HepG2 (cell line): Measurements from ENCODE around the gene BRD2. TPM values are rescaled to one million over a fixed set of nuclear protein-coding genes. Genes with fewer than 3 reads are reported as not detected.

Source experiments
- ATAC-seq: fragments of 200-7000 bp; cut with Tn5 transposase; 3 replicates; pipeline ENCODE4 v1.9.1; 2020; ENCODE audit warnings: mild to moderate bottlenecking, moderate library complexity
- BruUV-seq: library from RNA; stranded (reverse); fragments of 400-500 nt; replicated peaks from 2 replicates; lab custom pipeline; 2021; lab: Mats Ljungman, UMichigan
- CTCF ChIA-PET: fragments of 300-600 bp; formaldehyde crosslinking; extraction: SDS; loops from one replicate; lab custom pipeline; 2021; ENCODE audit warnings: low total read pairs, inconsistent platforms, low intra/inter-chr PET ratio; lab: Yijun Ruan, JAX
- POLR2A ChIA-PET: fragments of 350-600 bp; sonication (Branson Sonifier 250); formaldehyde crosslinking; loops from one replicate; lab custom pipeline; 2020; ENCODE audit warnings: antibody characterized with exemption, inconsistent platforms; lab: Yijun Ruan, JAX
- DNase-seq: peaks from one replicate; pipeline ENCODE4 v3.0.0-alpha.2; 2015; ENCODE audit warnings: low spot score
- FAIRE-seq: peaks from 3 replicates; lab custom pipeline; 2011; peaks lifted over from hg19 to GRCh38; lab: Jason Lieb, UNC
- H2AFZ ChIP-seq: one replicate; pipeline ENCODE4 v1.6.1; 2011; ENCODE audit warnings: low read length, inconsistent platforms
- H3K27ac ChIP-seq: fragments of 300-600 bp; 3 replicates; pipeline ENCODE4 v1.8.0; 2011; ENCODE audit warnings: mixed run types, mild to moderate bottlenecking, mixed read lengths, low read length, inconsistent platforms; ENCODE audit not compliant: insufficient read depth; ENCODE audit errors: extremely low read length
- H3K27me3 ChIP-seq, 2 experiments: fragments of 200-600 bp in 1 of 2; 2 replicates in 1 of 2; 3 replicates in 1 of 2; pipeline versions ENCODE4 v1.6.0 to v1.8.0; 2011; ENCODE audit warnings: low read length in 2 of 2, mild to moderate bottlenecking in 2 of 2, moderate library complexity in 2 of 2, inconsistent platforms in 1 of 2; ENCODE audit not compliant: insufficient read depth in 2 of 2, control insufficient read depth in 1 of 2
- H3K36me3 ChIP-seq, 2 experiments: fragments of 200-600 bp in 1 of 2; replicated peaks in 1 of 2; 2 replicates in 1 of 2; 3 replicates in 1 of 2; pipeline versions ENCODE4 v1.5.1 to v1.8.0; 2011; ENCODE audit warnings: low read length in 2 of 2, inconsistent platforms in 1 of 2; ENCODE audit not compliant: insufficient read depth in 2 of 2, control insufficient read depth in 1 of 2
- H3K4me1 ChIP-seq: 2 replicates; pipeline ENCODE4 v1.5.1; 2012; ENCODE audit warnings: low read length, inconsistent platforms; ENCODE audit not compliant: insufficient read depth
- H3K4me2 ChIP-seq: 2 replicates; pipeline ENCODE4 v1.6.0; 2011; ENCODE audit warnings: low read depth, low read length, inconsistent platforms
- H3K4me3 ChIP-seq, 3 experiments: fragments of 200-600 bp in 1 of 3; sonication (generic), shearing (Covaris generic) in 1 of 3; replicated peaks in 1 of 3; 2 replicates each; pipeline ENCODE4 v1.5.1; 2011 to 2016; ENCODE audit warnings: low read length in 3 of 3, inconsistent platforms in 2 of 3, low read depth in 2 of 3, mild to moderate bottlenecking in 2 of 3, control low read depth in 1 of 3, mixed read lengths in 1 of 3; ENCODE audit not compliant: insufficient read depth in 1 of 3
- H3K79me2 ChIP-seq: one replicate; pipeline ENCODE4 v1.6.1; 2011; ENCODE audit warnings: low read length, inconsistent platforms; ENCODE audit not compliant: insufficient read depth
- H3K9ac ChIP-seq: 2 replicates; pipeline ENCODE4 v1.6.0; 2011; ENCODE audit warnings: mild to moderate bottlenecking, low read depth, low read length, inconsistent platforms; ENCODE audit not compliant: insufficient read depth
- H3K9me3 ChIP-seq: 2 replicates; pipeline ENCODE4 v1.5.1; 2012; ENCODE audit warnings: mild to moderate bottlenecking, low read length
- H4K20me1 ChIP-seq: 2 replicates; pipeline ENCODE4 v1.6.0; 2011; ENCODE audit warnings: inconsistent platforms, mild to moderate bottlenecking, low read length, moderate library complexity; ENCODE audit not compliant: insufficient read depth
- KDM2A ChIP-seq: sonication (generic); formaldehyde crosslinking; IDR thresholded peaks from 2 replicates; pipeline ENCODE4 v1.4.0; 2020; ENCODE audit warnings: low read depth, missing genetic modification reagents, borderline replicate concordance
- POLR2A ChIP-seq, 2 experiments: IDR thresholded peaks; 2 replicates each; pipeline ENCODE4 v1.6.1; 2011; ENCODE audit warnings: low read depth in 2 of 2, low read length in 2 of 2, mild to moderate bottlenecking in 1 of 2, moderate library complexity in 1 of 2; ENCODE audit not compliant: insufficient read depth in 1 of 2
- POLR2AphosphoS5 ChIP-seq: IDR thresholded peaks from 2 replicates; pipeline ENCODE4 v1.6.1; 2012; ENCODE audit warnings: low read depth, low read length
- POLR2G ChIP-seq: fragments of 200-400 bp; formaldehyde crosslinking; IDR thresholded peaks from 2 replicates; pipeline ENCODE4 v1.6.1; 2018; ENCODE audit warnings: mild to moderate bottlenecking, low read depth, low read length, moderate library complexity
- RBFOX2 ChIP-seq: fragments of 200-400 bp; formaldehyde crosslinking; IDR thresholded peaks from 2 replicates; pipeline ENCODE4 v1.6.1; 2017; ENCODE audit warnings: low read depth, mild to moderate bottlenecking, low read length
- RBM22 ChIP-seq: fragments of 200-400 bp; formaldehyde crosslinking; optimal IDR thresholded peaks from 2 replicates; pipeline ENCODE3; 2017; ENCODE audit warnings: mild to moderate bottlenecking, low read length, moderate library complexity
- ZBTB2 ChIP-seq: sonication (generic); formaldehyde crosslinking; IDR thresholded peaks from 2 replicates; pipeline ENCODE4 v1.8.0; 2022; ENCODE audit warnings: low read depth, missing genetic modification reagents
- WGBS: methylation state at CpG from one replicate; pipeline ENCODE4 v1.1.6; 2017; ENCODE audit warnings: low lambda C conversion rate; 5-methylcytosine and 5-hydroxymethylcytosine counted together
- in situ Hi-C: cut with HindIII; loops from 2 replicates; pipeline ENCODE4 v1.10.0; 2017; ENCODE audit warnings: low pct_unique_long_range_greater_than_20kb; ENCODE audit not compliant: extremely low pct_ligation_motif_present
- intact Hi-C: fragments of 100-400 bp; cut with micrococcal nuclease; formaldehyde crosslinking; loops from one replicate; pipeline ENCODE4 v1.10.0; 2022; ENCODE audit not compliant: unreplicated experiment
- polyA plus RNA-seq, 8 experiments: library from polyadenylated mRNA; depleted of rRNA in 3 of 8; stranded (reverse) in 7 of 8; unstranded in 1 of 8; fragments of >200 nt; fragmentation: Illumina TruSeq in 4 of 8; extraction: Trizol in 4 of 8; gene quantifications; 2 replicates each; pipeline versions ENCODE4 v1.2.1 to v1.2.3, GENCODE V29; 2011 to 2016; ENCODE audit warnings: low read depth in 4 of 8, missing spikeins in 1 of 8, mixed read lengths in 1 of 8; ENCODE audit not compliant: insufficient read depth in 1 of 8
- total RNA-seq, 5 experiments: library from RNA; depleted of rRNA; stranded (reverse); fragments of >200 nt; fragmentation: Illumina TruSeq; extraction: Trizol; gene quantifications; 2 replicates each; pipeline ENCODE4 v1.2.3, GENCODE V29; 2016; ENCODE audit warnings: low read depth in 1 of 5
- TF ChIP-seq, protein P1 (sequence below): IDR thresholded peaks from 2 replicates; pipeline ENCODE4 v1.6.1; 2012; ENCODE audit warnings: inconsistent platforms
- TF ChIP-seq, protein P2 (sequence below): sonication (generic); formaldehyde crosslinking; IDR thresholded peaks from 2 replicates; pipeline ENCODE4 v1.5.0; 2020; ENCODE audit warnings: mild to moderate bottlenecking, missing genetic modification reagents, borderline replicate concordance
- TF ChIP-seq, protein P3 (sequence below), 2 experiments: sonication (generic) in 1 of 2; formaldehyde crosslinking in 1 of 2; IDR thresholded peaks; 2 replicates each; pipeline versions ENCODE4 v1.6.1 to v1.9.0; 2014 to 2022; ENCODE audit warnings: antibody characterized with exemption in 1 of 2, borderline replicate concordance in 1 of 2, inconsistent platforms in 1 of 2, low read depth in 1 of 2, missing genetic modification reagents in 1 of 2

BRD2 gene
- total and polyA plus RNA-seq, 2 of the 13 experiments (the other 11 are each of a cell fraction or from before 2014, with no cell fraction given): 143 to 202 TPM

DNA sequence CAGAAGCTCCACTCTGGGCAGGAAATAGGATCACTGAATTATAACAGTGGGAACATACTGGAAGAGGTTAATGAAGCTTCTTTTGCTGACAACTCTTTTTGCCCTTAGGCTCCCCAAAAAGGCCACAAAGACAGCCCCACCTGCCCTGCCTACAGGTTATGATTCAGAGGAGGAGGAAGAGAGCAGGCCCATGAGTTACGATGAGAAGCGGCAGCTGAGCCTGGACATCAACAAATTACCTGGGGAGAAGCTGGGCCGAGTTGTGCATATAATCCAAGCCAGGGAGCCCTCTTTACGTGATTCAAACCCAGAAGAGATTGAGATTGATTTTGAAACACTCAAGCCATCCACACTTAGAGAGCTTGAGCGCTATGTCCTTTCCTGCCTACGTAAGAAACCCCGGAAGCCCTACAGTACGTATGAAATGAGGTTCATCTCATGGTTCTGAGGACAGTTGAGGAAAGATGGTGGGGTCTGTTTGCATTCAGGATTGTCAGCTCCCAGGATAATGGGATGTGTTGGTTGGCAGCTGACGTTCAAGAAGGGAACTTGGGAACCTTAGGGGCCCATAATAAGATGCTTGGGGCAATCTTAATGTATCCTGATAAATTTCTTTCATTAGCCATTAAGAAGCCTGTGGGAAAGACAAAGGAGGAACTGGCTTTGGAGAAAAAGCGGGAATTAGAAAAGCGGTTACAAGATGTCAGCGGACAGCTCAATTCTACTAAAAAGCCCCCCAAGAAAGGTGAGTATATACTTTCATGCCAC, 11.5 kb downstream of the BRD2 start:
- WGBS: 97% methylated on average over 12 of the region's 12 CpGs
- Histone ChIP-seq H3K27ac (no peak overlapping the region), H3K4me3 (no peak overlapping the region), H3K9me3 (no peaks in the 10 kb centered on the region), H3K36me3 (peaks cover 41 to 62% of the 10 kb centered on the region in 2 experiments), H3K4me1 (peaks cover 38% of the 10 kb centered on the region), H2AFZ (no peak overlapping the region), H3K4me2 (no peak overlapping the region), H3K79me2 (peaks cover 28% of the 10 kb centered on the region), H3K9ac (no peak overlapping the region), H4K20me1 (peaks cover 78% of the 10 kb centered on the region), H3K27me3 (no peaks in the 10 kb centered on the region)
- ChIA-PET POLR2A (interaction anchor here (1.0 to 10.2 kb wide), 6 partner anchors 8 to 269 kb away, joined by 3 to 305 read pairs (median 6); partner anchors contain the start of genes BRD2 and TAP2), CTCF (no interaction called here)
- intact Hi-C loops (no loop called here), in situ Hi-C loops (loop anchor here (5.0 kb wide), 2 partner anchors 43 to 88 kb away; no protein-coding TSS in a partner anchor)
- DNase-seq: no peak
- no TSS peak for BruUV-seq
- FAIRE-seq: no peak
- ATAC-seq: no peak
- TF ChIP-seq POLR2G: peak; percentile 61
- TF ChIP-seq RBFOX2: no peak; the same call in 1 of the 2 replicates
- TF ChIP-seq, protein P1, sequence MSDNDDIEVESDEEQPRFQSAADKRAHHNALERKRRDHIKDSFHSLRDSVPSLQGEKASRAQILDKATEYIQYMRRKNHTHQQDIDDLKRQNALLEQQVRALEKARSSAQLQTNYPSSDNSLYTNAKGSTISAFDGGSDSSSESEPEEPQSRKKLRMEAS: no peak
- peak; percentile 99 for TF ChIP-seq RBM22
- TF ChIP-seq, protein P2, sequence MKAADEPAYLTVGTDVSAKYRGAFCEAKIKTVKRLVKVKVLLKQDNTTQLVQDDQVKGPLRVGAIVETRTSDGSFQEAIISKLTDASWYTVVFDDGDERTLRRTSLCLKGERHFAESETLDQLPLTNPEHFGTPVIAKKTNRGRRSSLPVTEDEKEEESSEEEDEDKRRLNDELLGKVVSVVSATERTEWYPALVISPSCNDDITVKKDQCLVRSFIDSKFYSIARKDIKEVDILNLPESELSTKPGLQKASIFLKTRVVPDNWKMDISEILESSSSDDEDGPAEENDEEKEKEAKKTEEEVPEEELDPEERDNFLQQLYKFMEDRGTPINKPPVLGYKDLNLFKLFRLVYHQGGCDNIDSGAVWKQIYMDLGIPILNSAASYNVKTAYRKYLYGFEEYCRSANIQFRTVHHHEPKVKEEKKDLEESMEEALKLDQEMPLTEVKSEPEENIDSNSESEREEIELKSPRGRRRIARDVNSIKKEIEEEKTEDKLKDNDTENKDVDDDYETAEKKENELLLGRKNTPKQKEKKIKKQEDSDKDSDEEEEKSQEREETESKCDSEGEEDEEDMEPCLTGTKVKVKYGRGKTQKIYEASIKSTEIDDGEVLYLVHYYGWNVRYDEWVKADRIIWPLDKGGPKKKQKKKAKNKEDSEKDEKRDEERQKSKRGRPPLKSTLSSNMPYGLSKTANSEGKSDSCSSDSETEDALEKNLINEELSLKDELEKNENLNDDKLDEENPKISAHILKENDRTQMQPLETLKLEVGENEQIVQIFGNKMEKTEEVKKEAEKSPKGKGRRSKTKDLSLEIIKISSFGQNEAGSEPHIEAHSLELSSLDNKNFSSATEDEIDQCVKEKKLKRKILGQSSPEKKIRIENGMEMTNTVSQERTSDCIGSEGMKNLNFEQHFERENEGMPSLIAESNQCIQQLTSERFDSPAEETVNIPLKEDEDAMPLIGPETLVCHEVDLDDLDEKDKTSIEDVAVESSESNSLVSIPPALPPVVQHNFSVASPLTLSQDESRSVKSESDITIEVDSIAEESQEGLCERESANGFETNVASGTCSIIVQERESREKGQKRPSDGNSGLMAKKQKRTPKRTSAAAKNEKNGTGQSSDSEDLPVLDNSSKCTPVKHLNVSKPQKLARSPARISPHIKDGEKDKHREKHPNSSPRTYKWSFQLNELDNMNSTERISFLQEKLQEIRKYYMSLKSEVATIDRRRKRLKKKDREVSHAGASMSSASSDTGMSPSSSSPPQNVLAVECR (CRISPR knock-in tag): peak; percentile 20; the same call in 1 of the 2 replicates
- TF ChIP-seq POLR2AphosphoS5: peak; percentile 3; the same call in 1 of the 2 replicates
- peak; percentile 50 to 52; a peak in 2 of 4 replicates for TF ChIP-seq POLR2A (IDR thresholded peaks at IDR 0.05; ENCODE audit: insufficient read depth in 1 of 2, low read depth in 2 of 2, low read length in 2 of 2)
- TF ChIP-seq ZBTB2: no peak
- TF ChIP-seq, protein P3, sequence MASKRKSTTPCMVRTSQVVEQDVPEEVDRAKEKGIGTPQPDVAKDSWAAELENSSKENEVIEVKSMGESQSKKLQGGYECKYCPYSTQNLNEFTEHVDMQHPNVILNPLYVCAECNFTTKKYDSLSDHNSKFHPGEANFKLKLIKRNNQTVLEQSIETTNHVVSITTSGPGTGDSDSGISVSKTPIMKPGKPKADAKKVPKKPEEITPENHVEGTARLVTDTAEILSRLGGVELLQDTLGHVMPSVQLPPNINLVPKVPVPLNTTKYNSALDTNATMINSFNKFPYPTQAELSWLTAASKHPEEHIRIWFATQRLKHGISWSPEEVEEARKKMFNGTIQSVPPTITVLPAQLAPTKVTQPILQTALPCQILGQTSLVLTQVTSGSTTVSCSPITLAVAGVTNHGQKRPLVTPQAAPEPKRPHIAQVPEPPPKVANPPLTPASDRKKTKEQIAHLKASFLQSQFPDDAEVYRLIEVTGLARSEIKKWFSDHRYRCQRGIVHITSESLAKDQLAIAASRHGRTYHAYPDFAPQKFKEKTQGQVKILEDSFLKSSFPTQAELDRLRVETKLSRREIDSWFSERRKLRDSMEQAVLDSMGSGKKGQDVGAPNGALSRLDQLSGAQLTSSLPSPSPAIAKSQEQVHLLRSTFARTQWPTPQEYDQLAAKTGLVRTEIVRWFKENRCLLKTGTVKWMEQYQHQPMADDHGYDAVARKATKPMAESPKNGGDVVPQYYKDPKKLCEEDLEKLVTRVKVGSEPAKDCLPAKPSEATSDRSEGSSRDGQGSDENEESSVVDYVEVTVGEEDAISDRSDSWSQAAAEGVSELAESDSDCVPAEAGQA (IDR thresholded peaks at IDR 0.05; ENCODE audit: low read depth): no peak
- TF ChIP-seq, protein P3 (CRISPR knock-in tag; IDR thresholded peaks at IDR 0.05; ENCODE audit: borderline replicate concordance): no peak
- 0 out of 2 replicates have a peak, but pooled peaks have one; percentile 4 for TF ChIP-seq KDM2A (CRISPR knock-in tag)
